Ovary (tissue), 3 donors: ENCODE measurements around the gene MPPED1.

Experiments used
- CTCF ChIP-seq, 3 donors: fragments of 450-650 bp in 2 of 3; fragments of 200-600 bp in 1 of 3; IDR thresholded peaks; one replicate each; pipeline versions ENCODE4 v1.5.1 to v1.8.0; 2016 to 2022; ENCODE audit warnings: antibody characterized with exemption in 3 of 3, mild to moderate bottlenecking in 1 of 3
- EP300 ChIP-seq: sonication (generic); formaldehyde crosslinking; IDR thresholded peaks from one replicate; pipeline ENCODE4 v1.6.1; 2017; ENCODE audit warnings: antibody characterized with exemption
- POLR2A ChIP-seq: fragments of 450-650 bp; IDR thresholded peaks from one replicate; pipeline ENCODE4 v1.6.1; 2017; ENCODE audit warnings: antibody characterized with exemption, mild to moderate bottlenecking, moderate library complexity
- donor health status: DM: no; HTN: no; CAD: no.

GRCh38 chr22:43508489-43508888 is 96.7 kb downstream of the MPPED1 start:
- TF ChIP-seq CTCF (IDR thresholded peaks at IDR 0.05) (no peak), POLR2A (no peak), EP300 (no peak)
